K562 (cell line): ENCODE data around the gene BRME1. TPM values are rescaled to one million over a fixed set of nuclear protein-coding genes. Genes with fewer than 3 reads are reported as not detected.

Source experiments
- ARID4B ChIP-seq: sonication (generic); formaldehyde crosslinking; IDR thresholded peaks from 2 replicates; pipeline ENCODE4 v1.8.0; 2022; ENCODE audit warnings: mild to moderate bottlenecking, missing genetic modification reagents
- CBFB ChIP-seq: sonication (generic); formaldehyde crosslinking; IDR thresholded peaks from 2 replicates; pipeline ENCODE4 v1.4.0; 2020; ENCODE audit warnings: mild to moderate bottlenecking, missing genetic modification reagents
- CBX3 ChIP-seq, 2 experiments: IDR thresholded peaks; 1 replicate in 1 of 2; 2 replicates in 1 of 2; pipeline ENCODE4 v1.6.1; 2012; ENCODE audit warnings: inconsistent platforms in 2 of 2, low read length in 2 of 2, borderline replicate concordance in 1 of 2, control low read depth in 1 of 2
- EP400 ChIP-seq: fragments of 450-650 bp; IDR thresholded peaks from 2 replicates; pipeline ENCODE4 v1.6.1; 2017; ENCODE audit warnings: antibody characterized with exemption, mild to moderate bottlenecking, moderate library complexity
- ETS1 ChIP-seq: conservative IDR thresholded peaks from 2 replicates; pipeline ENCODE4 v1.6.1; 2011; ENCODE audit warnings: low read depth, mild to moderate bottlenecking, low read length; ENCODE audit not compliant: control insufficient read depth
- HDAC8 ChIP-seq: fragments of 450-650 bp; IDR thresholded peaks from 2 replicates; pipeline ENCODE4 v1.6.1; 2016; ENCODE audit warnings: mild to moderate bottlenecking, missing genetic modification characterization, moderate library complexity, missing compliant biosample characterization
- HMG20A ChIP-seq: fragments of 450-650 bp; formaldehyde crosslinking; conservative IDR thresholded peaks from 2 replicates; pipeline ENCODE4 v1.4.0; 2020; ENCODE audit warnings: mild to moderate bottlenecking, mixed read lengths
- KDM1A ChIP-seq, 2 experiments: fragments of 450-650 bp; IDR thresholded peaks; 2 replicates each; pipeline ENCODE4 v1.6.1; 2016; ENCODE audit warnings: mild to moderate bottlenecking in 2 of 2
- MAFG ChIP-seq: fragments of 450-650 bp; conservative IDR thresholded peaks from 2 replicates; pipeline ENCODE4 v1.6.1; 2016; ENCODE audit warnings: missing genetic modification characterization, missing compliant biosample characterization
- NFIC ChIP-seq: fragments of 450-650 bp; IDR thresholded peaks from 2 replicates; pipeline ENCODE4 v1.6.1; 2017; ENCODE audit warnings: mild to moderate bottlenecking, inconsistent platforms
- POLR2G ChIP-seq: fragments of 200-400 bp; formaldehyde crosslinking; IDR thresholded peaks from 2 replicates; pipeline ENCODE4 v1.6.1; 2017; ENCODE audit warnings: low read depth, mild to moderate bottlenecking, antibody characterized with exemption, low read length, moderate library complexity
- RCOR1 ChIP-seq, 2 experiments: IDR thresholded peaks; 2 replicates each; pipeline ENCODE4 v1.6.1; 2012; ENCODE audit warnings: low read depth in 2 of 2, low read length in 2 of 2, borderline replicate concordance in 1 of 2, improper control_type of control experiment in 1 of 2
- SMAD1 ChIP-seq: fragments of 150-350 bp; IDR thresholded peaks from 2 replicates; pipeline ENCODE4 v1.6.1; 2014; ENCODE audit warnings: low read length, low read depth; ENCODE audit not compliant: partially characterized antibody
- ZNF197 ChIP-seq: fragments of 200-800 bp; sonication (Bioruptor generic); IDR thresholded peaks from 2 replicates; pipeline ENCODE4 v1.6.1; 2016; ENCODE audit warnings: low read depth, missing genetic modification characterization, missing compliant biosample characterization
- ZNF592 ChIP-seq: fragments of 450-650 bp; IDR thresholded peaks from 2 replicates; pipeline ENCODE4 v1.6.1; 2017; ENCODE audit warnings: antibody characterized with exemption, mild to moderate bottlenecking
- ZNF76 ChIP-seq: fragments of 250-450 bp; sonication (Bioruptor Pico); IDR thresholded peaks from 2 replicates; pipeline ENCODE4 v1.4.0; 2020; ENCODE audit warnings: mild to moderate bottlenecking, moderate library complexity, borderline replicate concordance
- polyA plus RNA-seq, 8 experiments: library from polyadenylated mRNA; depleted of rRNA in 4 of 8; stranded (reverse) in 5 of 8; unstranded in 3 of 8; fragments of >200 nt; fragmentation: Nextera tagmentation in 2 of 8; fragmentation: Illumina TruSeq in 1 of 8; extraction: Ambion mirVana in 2 of 8; extraction: Trizol in 1 of 8; gene quantifications; 2 replicates each; pipeline versions ENCODE4 v1.2.1 to v1.2.3, GENCODE V29; 2011 to 2014; ENCODE audit warnings: inconsistent platforms in 1 of 8, missing spikeins in 1 of 8
- total RNA-seq, 7 experiments: library from RNA; depleted of rRNA in 6 of 7; stranded (reverse); fragments of >200 nt in 6 of 7; fragmentation: Illumina TruSeq in 2 of 7; extraction: Trizol in 2 of 7; gene quantifications; 2 replicates each; pipeline versions ENCODE4 v1.2.1 to v1.2.3, GENCODE V29; 2011 to 2021; ENCODE audit warnings: low replicate concordance in 1 of 7

BRME1 gene
- total and polyA plus RNA-seq, 9 of the 15 experiments (the other 6 are each of a cell fraction or from before 2014, with no cell fraction given), result 0.75 to 6.1 (median 3.6) TPM

- peak; percentile 51 for TF ChIP-seq MAFG (tag)
- no peak for TF ChIP-seq HMG20A (CRISPR knock-in tag)
- 0 out of 2 replicates have a peak, but pooled peaks have one; percentile 11 for TF ChIP-seq ARID4B (CRISPR knock-in tag)
- no peak for TF ChIP-seq ZNF197 (CRISPR knock-in tag)
- TF ChIP-seq CBFB (CRISPR knock-in tag), result no peak
- TF ChIP-seq NFIC, result peak; percentile 2; the same call in 1 of the 2 replicates
- peak; percentile 57 for TF ChIP-seq EP400
- TF ChIP-seq ZNF592, result 0 out of 2 replicates have a peak, but pooled peaks have one; percentile 56
- TF ChIP-seq ETS1, result no peak
- peak in 1 of 2 experiments; percentile 43; a peak in 2 of 4 replicates for TF ChIP-seq KDM1A (IDR thresholded peaks at IDR 0.05)
- TF ChIP-seq ZNF76 (CRISPR knock-in tag), result no peak
- peak in 1 of 2 experiments; percentile 44; a peak in 2 of 4 replicates for TF ChIP-seq RCOR1 (IDR thresholded peaks at IDR 0.05; ENCODE audit: borderline replicate concordance in 1 of 2, low read depth in 2 of 2, low read length in 2 of 2)
- TF ChIP-seq CBX3 (IDR thresholded peaks at IDR 0.05; ENCODE audit: borderline replicate concordance in 1 of 2, low read length in 2 of 2), result peak in 1 of 2 experiments; percentile 20; a peak in 1 of 3 replicates
- TF ChIP-seq SMAD1, result peak; percentile 59
- 0 out of 2 replicates have a peak, but pooled peaks have one; percentile 42 for TF ChIP-seq HDAC8
- peak; percentile 65 for TF ChIP-seq POLR2G
Observed at GRCh38 chr19:13861714-13862531, 44.0 kb downstream of the BRME1 start (continued).
